GM18858 (cell line): ENCODE measurements around the gene RLN3.

ENCODE experiments used
- ATAC-seq: cut with Tn5 transposase; IDR thresholded peaks from one replicate; pipeline ENCODE4 v1.9.1; 2021; ENCODE audit not compliant: unreplicated experiment

Gene RLN3

DNA sequence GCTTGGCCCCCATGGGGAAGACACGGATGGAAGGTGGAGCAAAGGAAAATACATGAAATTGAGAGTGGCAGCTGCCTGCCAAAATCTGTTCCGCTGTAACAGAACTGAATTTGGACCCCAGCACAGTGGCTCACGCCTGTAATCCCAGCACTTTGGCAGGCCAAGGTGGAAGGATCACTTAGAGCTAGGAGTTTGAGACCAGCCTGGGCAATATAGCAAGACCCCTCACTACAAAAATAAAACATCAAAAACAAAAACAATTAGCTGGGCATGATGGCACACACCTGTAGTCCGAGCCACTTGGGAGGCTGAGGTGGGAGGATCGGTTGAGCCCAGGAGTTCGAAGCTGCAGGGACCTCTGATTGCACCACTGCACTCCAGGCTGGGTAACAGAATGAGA is 24.5 kb downstream of the RLN3 start:
- ATAC-seq = no peak

DNA sequence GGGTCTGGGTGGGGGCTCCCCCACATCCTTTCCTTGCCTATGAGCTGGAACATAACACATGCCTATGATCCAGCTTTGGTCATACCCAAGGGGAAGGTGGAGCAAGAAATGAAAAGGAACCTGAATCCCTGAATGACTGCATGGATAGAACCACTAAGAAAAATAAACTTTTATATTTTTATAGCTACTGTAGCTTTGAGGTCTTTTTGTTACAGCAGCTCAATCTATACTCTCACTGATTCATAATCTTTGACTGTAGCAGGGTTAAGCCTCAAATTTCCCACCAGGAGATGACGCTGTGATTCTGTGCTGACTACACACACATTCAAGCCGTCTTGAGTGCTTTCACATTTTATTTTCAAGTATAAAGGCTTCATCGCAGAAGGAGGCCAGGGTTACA is 25.1 kb downstream of the RLN3 start:
- ATAC-seq = no peak

DNA sequence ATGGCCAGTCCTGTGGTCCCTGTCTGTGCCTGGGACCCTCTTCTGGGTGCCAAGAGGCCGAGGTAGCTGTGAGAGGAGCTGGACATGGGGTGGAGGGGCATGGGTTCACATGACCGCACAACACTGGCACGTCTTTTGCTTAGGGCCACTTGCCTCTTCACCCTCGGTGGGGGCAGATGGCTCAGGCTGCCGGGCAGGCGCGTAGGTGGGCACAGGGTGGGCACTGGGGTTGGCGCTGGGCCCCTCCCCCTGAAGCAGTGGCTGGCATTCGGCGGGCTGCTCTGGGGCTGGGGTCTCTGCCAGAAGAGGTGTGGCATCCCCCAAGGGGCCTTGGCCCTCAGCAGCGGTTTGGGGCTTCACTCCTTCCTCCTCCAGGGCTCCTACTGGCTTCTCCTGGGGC is 25.6 kb downstream of the RLN3 start:
- ATAC-seq = no peak

DNA sequence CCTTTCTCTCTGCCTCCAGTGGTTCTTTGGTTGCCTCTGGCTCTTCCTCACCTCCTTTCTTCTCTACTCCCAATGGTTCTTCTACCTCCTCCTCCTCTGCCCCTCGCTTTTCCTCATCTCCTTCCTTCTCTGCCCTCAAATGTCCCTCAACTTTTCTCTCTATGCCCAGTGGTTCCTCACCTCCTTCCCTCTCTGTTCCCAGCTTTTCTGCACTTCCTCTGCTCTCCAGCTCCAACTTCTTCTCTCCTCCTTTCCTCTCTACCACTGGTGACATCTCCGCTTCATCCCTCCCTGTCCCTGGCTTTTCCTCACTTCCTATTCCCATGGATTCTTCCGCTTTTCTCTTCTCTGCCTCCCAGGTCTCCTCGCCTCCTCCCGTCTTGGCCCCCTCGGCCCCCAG is 26.2 kb downstream of the RLN3 start:
- no peak for ATAC-seq

DNA sequence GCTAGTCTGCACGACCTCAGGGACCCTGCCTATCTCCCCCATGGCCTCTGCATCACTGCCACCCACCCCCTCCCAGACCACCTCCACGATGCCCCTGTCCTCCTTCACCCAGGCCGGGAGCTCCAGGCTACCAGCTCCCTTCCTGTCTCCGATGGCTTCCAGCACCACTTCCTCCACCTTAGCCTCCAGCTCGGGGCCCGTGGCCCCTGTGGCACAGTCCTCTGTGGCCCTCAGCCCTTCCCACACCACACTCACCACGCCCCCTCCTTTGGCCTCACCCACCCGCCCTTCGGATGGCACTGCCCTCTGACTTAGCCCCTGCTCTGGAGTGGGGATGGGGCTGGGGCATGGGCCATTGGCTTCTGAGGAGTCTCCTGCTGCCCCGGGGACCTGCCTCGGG is 26.8 kb downstream of the RLN3 start:
- ATAC-seq = no peak

DNA sequence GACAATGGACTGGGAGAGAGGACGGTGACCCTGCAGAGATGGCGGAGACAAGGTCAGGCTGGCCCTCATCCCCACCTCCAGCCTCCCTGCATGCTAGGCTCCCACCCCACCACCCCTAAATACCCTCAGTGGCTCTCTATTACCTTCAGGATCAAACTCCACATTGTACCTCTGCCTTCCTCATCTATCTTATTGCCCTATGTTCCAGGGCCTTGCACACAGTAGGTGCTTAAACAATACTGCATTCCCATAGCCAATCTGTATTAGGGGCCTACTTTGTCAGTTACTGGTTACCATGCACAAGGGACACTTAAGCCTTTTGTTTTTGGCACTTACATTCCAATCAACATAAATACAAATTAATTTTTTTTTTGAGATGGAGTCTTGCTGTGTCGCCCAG is 27.4 kb downstream of the RLN3 start:
- ATAC-seq = no peak

DNA sequence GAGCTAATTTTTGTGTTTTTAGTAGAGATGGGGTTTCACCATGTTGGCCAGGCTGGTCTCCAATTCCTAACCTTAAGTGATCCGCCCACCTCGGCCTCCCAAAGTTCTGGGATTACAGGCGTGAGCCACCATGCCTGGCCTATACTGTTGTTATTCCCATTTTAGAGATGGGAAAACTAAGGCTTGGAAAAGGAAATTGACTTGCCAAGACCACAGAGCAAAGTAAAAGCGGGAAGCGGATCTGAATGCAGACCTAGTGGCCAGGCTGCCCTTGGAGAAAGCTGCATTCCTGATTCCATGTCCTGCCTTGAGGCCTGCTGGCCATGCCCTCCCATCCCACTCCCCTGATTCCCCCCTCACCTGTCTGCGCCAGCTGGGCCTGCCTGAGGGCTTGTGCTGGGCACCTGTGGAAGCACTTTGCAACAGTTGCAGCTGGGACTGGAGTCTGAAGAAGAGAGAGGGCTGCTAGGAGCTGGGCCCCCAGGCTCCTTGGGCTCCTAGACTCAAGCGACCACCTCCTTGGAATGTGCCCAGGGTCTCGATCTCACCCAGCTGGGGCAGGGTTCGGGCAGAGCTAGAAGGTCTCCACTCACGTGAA is 28.2 kb downstream of the RLN3 start:
- ATAC-seq = no peak

DNA sequence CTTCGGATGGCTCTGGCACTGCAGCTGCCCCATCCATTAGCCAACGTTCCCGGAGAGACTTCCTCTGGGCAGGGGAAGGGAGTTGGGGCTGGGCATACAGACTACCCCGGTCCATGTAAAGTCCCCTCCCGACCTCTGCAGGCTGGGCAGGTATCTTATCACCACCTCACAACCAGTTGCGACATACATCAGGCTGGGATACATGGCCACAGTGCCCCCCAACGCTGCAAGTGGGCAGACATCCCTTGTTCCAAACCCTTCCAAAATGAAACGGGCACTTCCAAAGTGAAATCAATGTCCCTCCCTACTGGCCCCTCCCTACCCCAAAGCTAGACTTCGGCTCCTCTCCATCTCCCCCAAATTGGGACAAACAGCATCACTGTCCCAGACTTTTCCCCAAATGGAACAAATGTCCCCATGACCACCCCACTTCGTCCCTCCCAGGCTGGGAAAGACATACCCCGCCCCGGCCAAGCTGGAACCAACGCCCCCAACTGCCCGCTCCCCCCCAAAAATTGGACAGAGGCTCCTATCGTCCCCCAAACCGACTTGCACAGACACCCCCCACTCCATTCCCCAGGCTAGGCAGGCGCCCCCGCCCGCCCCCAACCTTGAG is 28.9 kb downstream of the RLN3 start:
- no peak for ATAC-seq

DNA sequence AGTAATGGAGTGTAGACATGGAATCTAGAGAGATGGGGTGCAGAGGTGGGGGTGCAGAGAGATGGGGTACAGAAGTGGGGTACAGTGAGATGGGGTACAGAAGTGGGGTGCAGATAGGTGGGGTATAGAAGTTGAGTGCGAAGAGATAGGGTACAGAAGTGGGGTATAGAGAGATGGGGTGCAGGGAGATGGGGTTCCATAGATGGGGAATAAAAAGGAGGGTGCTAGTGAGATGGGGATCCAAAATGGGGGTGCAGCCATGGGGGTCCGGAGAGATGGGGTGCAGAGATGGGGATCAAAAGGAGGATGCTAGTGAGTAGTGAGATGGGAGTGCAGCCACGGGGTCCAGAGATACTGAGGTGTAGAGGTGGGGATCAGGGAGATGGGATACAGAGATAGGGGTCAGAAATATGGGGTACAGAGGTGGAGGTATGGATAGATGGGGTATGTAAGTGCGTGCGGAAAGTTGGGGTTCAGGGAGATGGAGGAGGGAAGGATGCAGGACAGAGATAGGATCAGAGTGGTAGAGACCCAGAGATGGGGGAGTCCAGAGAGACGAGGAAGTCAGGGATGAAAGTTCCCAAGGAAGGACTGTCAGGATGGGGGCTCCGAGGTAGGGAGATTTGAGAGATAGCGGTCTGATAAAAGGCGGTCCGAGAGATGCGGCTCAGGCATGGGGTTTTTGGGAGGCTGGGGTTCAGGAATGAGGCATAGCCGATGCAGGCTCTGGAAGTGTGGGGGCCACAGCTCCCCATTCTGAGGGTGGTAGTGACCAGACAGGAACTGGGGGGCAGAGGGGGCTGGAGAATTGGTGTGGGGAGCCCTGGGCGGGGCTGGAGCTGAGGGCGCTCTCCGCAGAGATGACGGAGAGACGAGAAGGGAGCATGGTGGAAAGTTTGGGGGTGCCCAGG is 30.5 kb downstream of the RLN3 start:
- ATAC-seq = no peak

DNA sequence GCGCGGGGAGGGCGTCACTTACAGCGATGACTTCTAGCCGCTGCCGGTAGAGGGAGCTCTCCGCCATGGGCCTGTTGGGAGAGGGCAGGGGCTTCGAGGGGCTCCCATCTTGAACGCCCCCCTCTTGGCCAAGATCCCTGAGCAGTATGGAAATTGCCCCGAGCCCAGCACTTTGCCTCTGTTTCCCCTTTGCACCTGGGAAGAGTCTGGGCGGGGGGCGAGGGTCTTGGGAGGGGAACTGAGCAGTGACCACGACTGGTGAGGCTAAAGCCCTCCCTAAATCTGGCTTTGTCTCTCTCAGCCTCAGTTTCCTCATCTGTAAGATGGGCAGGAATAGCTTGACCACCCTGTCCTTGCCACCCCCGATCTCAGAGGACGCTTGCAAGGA is 31.1 kb downstream of the RLN3 start:
- ATAC-seq = no peak

DNA sequence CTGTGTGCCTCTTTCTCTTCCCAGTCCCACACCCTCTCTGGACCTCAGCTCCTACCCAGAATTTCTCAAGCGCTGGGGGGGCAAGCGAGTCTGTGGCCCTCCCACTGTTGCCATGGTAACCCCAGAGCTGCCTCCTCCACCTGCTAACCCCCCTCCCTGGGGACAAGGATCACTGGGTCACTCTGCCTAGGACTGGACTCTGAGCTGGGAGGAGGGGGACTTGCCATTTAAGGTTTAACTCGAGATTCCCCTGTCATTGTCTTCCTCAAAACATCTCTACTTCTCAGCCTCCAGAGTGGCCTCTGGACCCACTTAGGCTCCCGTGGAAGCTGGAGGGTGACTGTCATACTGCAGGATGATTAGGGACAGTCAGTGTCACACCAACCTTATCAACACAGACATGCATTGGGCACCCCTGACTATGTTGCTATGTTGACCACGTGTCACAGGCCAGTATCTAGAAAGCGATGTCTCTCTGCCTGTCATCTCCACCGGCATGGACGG is 31.8 kb downstream of the RLN3 start:
- no peak for ATAC-seq

DNA sequence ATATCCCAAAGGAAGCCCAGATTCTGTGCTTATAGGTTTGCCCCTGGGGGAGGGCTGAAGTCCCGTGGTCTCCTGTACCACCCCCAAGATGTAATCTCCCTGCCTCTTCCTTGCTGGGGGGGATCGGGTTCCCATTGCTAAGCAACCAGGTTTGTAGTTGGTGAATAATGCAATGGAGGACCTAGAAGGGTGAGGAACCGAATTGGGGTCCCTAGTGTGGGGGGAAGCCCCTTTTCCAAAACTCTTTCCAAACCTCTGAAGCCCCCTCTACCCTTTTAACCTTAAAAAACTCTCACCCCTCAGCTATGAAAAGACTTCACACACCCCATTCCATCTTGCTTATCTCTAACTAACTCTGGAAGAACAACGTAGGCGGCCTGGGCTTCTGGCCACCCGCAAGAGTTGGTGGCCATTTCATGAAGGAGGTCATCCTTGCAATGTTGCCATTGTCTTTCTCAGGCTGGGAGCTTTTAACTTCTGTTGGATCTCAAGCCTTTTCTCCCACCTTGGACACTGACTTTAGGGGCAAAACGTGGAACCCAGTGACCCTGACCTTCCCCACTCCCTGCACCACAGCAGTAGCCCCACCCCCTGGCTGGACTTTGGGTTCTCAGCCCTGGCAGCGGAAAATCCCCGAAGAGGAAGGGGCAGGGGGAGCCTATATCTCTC is 33.3 kb downstream of the RLN3 start:
- no peak for ATAC-seq

DNA sequence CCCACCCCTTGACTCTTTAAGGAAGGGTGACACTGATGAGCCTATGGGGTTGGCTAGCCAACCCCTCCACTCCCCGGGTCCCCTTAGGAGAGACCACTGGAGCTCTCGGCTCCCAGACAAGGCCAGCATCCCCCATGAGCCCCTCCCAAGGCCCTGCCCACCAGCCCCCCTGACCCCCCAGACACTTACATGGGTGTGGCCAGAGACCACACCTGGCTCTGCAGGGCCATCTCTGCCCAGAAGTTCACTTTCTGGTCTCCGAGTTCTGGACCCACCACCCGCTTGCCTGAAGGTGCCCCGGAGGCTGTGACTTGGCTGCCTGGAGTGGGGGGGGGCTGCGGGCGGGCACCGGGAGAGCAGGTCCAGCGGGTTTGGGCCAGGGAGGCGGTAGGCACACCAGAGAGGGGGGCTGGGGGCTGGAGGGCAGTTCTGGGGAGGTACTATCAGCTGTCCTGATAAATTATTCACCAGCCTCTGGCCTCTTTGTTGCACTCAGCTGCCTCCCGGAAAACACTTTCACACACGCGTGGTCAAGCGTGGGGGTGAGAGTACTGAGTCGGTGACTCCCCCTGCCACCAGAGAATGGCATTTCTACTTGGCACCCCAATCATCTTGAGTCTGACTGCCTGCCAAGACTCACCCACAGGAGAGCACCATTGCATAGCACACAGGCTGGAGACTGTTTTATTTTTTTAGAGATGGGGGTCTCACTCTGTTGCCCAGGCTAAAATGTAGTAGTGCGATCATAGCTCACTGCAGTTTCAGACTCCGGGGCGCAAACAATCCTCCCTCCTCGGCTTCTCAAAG is 34.0 kb downstream of the RLN3 start, which contains the start of gene PALM3:
Gene PALM3 (minus strand): TSS at position 326 of the 807 bp plus-strand sequence. CDS start 96 bp downstream, at position 230.
- no peak for ATAC-seq

DNA sequence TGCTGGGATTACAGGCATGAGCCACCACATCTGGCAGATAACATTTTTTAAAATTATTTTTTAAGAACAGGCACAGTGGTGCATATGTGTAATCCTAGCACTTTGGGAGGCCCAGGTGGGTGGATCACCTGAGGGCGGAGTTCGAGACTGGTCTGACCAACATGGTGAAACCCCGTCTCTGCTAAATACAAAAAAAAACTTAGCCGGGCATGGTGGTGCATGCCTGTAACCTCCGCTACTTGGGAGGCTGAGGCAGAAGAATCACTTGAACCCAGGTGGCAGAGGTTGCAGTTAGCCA is 34.6 kb downstream of the RLN3 start:
- ATAC-seq = no peak

DNA sequence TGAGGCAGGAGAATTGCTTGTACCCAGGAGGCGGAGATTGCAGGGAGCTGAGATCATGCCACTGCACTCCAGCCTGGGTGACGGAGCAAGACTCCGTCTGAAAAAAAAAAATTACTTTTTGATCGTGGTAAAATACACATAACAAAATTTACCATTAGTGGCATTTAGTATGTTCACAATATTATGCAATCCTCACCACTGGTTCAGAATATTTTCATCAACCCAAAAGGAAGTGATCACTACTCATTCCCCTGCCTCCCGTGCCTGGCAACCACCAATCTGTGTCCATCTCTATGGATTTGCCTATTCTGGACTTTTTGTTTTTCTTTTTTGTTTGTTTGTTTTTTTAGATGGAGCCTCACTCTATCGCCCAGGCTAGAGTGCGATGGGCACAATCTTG is 35.2 kb downstream of the RLN3 start:
- no peak for ATAC-seq

DNA sequence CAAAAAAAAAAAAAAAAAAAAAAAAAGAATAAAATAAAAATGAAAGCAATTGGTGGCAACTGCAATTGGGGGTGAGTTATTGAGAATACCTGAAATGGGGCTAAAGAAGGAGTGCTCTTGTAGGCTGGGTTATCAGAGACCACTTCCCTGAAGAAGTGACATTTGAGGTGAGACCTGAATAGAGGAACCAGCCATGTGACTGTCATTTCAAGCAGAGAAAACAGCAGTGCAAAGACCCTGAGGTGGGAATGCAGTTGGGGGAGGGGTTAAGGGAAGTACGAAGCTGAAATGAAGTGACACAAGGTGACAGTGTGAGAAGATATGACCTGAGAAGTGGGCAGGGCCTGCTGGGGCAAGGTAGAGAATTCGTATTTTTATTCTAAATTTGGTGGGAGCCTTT is 38.2 kb downstream of the RLN3 start:
- no peak for ATAC-seq

DNA sequence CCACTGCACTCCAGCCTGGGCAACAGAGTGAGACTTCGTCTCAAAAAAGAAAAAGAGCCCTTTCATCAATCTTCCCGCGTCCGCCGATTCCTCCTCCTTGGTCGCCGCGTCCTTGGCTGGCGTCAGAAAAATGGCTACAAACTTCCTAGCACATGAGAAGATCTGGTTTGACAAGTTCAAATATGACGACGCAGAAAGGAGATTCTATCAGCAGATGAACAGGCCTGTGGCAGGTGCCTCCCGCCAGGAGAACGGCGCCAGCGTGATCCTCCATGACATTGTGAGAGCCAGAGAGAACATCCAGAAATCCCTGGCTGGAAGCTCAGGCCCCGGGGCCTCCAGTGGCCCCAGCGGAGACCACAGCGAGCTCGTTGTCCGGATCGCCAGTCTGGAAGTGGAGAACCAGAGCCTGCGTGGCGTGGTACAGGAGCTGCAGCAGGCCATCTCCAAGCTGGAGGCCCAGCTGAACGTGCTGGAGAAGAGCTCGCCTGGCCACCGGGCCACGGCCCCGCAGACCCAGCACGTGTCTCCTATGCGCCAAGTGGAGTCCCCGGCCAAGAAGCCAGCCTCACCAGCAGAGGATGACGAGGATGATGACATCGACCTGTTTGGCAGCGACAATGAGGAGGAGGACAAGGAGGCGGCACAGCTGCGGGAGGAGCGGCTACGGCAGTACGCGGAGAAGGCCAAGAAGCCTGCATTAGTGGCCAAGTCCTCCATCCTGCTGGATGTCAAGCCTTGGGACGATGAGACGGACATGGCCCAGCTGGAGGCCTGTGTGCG is 42.5 kb downstream of the RLN3 start:
- ATAC-seq = no peak

DNA sequence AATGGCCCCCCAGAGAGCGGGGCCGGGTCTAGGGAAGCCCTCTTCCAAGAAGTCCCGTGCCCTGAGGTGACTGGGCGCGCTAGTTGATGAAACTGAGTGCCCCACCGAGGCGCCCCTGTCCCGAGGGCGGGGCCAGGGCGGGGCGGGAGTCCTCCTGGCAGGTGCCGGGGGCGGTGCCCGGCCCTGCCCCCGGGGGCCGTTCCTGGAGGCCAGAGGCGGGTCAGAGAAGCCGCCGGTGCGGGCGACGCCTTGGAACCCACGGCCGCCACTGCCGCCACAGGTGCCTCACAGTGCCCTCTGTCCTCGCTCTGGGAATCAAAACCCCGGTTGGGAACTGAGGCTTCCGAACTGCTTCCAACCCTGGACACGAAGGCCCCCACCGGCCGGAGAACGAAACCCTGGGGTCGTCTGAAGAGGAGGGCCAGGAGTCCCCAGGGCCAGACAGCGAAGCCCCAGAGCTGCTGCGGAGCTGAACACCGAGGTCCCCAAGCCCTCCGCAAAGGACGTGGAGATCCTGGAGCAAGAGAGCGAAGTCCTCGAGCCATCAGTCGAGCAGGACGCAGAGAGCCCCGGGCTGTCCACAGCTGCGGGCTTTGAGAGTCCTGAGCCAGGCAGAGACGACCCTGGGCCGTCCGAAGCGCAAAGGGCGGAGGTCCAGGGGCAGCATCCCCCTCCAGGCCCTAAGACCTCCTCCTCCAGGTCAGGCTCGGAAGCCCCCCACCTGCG is 44.8 kb downstream of the RLN3 start, which contains the start of gene MISP3:
Gene MISP3 (plus strand): TSS at position 252 of the 726 bp plus-strand sequence. CDS start 524 bp downstream, outside the sequence.
- no peak for ATAC-seq

DNA sequence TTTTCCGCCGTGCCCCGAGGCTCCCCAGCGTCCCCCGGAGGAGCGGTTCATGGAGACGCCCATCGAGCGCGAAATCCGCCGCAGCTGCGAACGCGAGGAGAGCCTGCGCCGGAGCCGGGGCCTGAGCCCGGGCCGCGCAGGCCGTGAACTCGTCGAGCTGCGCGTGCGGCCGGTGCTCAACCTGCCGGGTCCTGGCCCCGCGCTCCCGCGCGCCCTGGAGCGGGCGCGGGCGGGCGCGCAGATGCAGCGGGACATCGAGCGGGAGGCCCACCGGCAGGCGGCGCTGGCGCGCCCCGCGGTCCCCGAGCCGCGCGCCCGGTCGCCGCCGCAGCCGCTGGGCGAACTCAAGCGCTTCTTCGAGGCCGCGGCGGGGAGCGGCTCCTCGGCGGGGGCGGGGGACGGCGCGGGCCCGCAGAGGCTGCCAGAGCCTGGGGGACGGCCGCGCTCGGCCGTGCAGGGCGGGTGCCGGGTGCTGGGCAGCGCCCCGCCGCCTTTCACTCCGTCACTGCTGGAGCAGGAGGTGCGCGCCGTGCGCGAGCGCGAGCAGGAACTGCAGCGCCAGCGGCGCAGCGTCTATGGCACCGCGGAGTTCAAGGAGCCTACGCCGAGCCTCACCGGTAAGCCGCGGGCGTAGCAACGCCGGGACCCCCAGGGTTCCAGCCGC is 45.4 kb downstream of the RLN3 start:
- no peak for ATAC-seq
